SK-N-SH (cell line): ENCODE data around the gene FCER1G.

ENCODE experiments used
- CTCF ChIP-seq: fragments of 200-600 bp; sonication (generic); IDR thresholded peaks from 2 replicates; pipeline ENCODE4 v1.6.1; 2017; ENCODE audit warnings: antibody characterized with exemption, mild to moderate bottlenecking, moderate library complexity
- ELF1 ChIP-seq: IDR thresholded peaks from 2 replicates; pipeline ENCODE4 v1.4.0; 2012

GRCh38 chr1:161266836-161267235 lies 51.7 kb downstream of the FCER1G start:
- TF ChIP-seq CTCF (no peak), ELF1 (no peak)
